Putamen (tissue), 1 donor: ENCODE measurements around the gene CDK5RAP2.

ENCODE experiments used
- DNase-seq: peaks from one replicate; pipeline ENCODE4 v3.0.0-alpha.2; 2016; ENCODE audit warnings: low spot score

The CDK5RAP2 gene

GRCh38 chr9:120351106-120351505 is 228.9 kb downstream of the CDK5RAP2 start:
- no peak for DNase-seq

- no peak for DNase-seq
Observed at GRCh38 chr9:120350596-120350995, 229.4 kb downstream of the CDK5RAP2 start.

GRCh38 chr9:120348951-120349429 is 231.0 kb downstream of the CDK5RAP2 start:
- DNase-seq: peak; percentile 24

- no peak for DNase-seq
Observed at GRCh38 chr9:120345379-120345778, 234.6 kb downstream of the CDK5RAP2 start.

- DNase-seq: peak; percentile 9
Observed at GRCh38 chr9:120344230-120344629, 235.7 kb downstream of the CDK5RAP2 start.

GRCh38 chr9:120343416-120343815 is 236.6 kb downstream of the CDK5RAP2 start:
- no peak for DNase-seq
